Fibroblast of mammary gland (primary cell): Measurements from ENCODE around the gene C1orf21.

Experiments
- DNase-seq: peaks from one replicate; pipeline ENCODE4 v3.0.0-alpha.2; 2010; ENCODE audit warnings: low read depth
- H3K4me3 ChIP-seq: 2 replicates; pipeline ENCODE4 v1.5.1; 2011; ENCODE audit warnings: low read depth, mild to moderate bottlenecking, low read length, moderate library complexity; ENCODE audit not compliant: control insufficient read depth
- TF ChIP-seq, protein P1 (sequence below): conservative IDR thresholded peaks from 2 replicates; pipeline ENCODE4 v1.5.1; 2011; ENCODE audit warnings: low read depth, low read length, inconsistent platforms; ENCODE audit not compliant: control insufficient read depth, insufficient read depth

The C1orf21 gene

DNA sequence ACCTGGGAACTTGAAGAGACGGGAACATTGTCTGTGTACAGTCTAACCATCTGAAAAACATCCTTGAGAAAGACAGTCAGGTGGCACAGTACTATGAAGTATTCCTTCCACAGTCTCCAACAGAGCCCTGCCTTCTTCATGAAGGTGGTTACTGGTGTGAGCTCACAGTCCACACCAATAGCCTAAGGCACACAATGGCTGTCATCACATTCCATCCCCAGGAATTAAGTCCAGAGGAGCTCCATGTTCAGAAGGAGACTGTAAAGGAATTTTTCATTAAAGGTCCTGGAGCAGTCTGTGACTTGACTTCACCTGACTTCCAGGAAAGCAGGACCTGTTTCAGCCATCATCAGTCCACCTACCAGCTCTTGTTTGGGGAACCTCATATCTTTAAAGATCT, 180.2 kb downstream of the C1orf21 start:
- no peak for DNase-seq
- TF ChIP-seq, protein P1, sequence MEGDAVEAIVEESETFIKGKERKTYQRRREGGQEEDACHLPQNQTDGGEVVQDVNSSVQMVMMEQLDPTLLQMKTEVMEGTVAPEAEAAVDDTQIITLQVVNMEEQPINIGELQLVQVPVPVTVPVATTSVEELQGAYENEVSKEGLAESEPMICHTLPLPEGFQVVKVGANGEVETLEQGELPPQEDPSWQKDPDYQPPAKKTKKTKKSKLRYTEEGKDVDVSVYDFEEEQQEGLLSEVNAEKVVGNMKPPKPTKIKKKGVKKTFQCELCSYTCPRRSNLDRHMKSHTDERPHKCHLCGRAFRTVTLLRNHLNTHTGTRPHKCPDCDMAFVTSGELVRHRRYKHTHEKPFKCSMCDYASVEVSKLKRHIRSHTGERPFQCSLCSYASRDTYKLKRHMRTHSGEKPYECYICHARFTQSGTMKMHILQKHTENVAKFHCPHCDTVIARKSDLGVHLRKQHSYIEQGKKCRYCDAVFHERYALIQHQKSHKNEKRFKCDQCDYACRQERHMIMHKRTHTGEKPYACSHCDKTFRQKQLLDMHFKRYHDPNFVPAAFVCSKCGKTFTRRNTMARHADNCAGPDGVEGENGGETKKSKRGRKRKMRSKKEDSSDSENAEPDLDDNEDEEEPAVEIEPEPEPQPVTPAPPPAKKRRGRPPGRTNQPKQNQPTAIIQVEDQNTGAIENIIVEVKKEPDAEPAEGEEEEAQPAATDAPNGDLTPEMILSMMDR, result no peak
- no peak overlapping the region for H3K4me3 ChIP-seq

DNA sequence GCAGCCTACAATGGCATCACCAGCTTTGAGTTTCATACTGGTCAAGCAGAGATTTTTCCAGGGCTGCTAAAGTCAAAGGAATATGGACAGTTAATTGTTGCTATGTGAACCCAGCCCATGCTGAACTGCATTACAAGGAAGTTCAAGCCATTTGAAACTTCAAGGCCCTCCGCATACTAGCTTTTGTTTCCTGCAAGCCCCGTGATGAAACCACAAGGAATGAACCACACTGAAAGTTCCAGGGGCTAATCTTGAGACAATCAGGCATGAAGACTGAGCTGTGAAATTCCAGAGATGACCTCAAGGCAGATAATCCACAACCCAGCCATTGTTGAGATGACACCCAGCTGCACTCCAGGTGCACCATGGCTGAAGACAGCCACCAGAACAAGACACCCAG, 180.8 kb downstream of the C1orf21 start:
- TF ChIP-seq, protein P1, result no peak
- DNase-seq, result no peak
- no peak overlapping the region for H3K4me3 ChIP-seq

DNA sequence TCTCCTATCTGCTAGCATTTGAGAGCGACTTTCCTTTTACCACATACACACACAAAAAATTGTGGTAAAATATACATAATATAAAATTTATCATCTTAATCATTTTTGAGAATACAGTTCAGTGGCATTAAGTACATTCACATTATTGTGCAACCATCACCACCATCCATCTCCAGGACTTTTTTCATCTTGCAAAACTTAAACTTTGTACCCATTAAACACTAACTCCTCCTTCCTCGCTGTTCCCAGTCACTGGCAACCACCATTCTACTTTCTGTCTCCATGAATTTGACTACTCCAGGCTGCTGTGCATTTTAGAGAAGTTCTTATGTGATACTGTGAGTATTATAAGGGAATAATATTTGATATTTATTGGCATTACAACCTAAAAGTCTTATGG, 181.3 kb downstream of the C1orf21 start:
- H3K4me3 ChIP-seq, result no peak overlapping the region
- TF ChIP-seq, protein P1, result no peak
- DNase-seq, result no peak

DNA sequence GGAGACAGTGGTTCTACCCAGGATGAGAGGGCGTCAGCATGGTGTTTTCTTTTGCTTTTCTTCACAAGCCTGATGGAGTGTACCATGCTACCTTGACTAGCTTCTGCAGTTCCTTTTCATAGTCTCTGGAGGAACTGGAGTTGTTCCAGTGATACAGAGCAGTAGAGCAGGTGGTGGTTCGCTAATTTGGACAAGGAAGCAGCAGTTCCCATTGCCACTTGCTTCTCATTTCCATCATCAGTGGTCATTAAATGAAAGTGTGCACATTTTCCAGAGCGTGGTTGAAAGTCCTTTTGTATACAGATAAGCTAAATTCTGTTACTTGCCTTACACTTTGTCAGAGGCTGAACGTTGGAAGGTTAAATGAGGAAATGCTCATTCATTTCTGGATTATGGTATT, 182.3 kb downstream of the C1orf21 start:
- TF ChIP-seq, protein P1, result no peak
- DNase-seq, result no peak
- H3K4me3 ChIP-seq, result no peak overlapping the region

DNA sequence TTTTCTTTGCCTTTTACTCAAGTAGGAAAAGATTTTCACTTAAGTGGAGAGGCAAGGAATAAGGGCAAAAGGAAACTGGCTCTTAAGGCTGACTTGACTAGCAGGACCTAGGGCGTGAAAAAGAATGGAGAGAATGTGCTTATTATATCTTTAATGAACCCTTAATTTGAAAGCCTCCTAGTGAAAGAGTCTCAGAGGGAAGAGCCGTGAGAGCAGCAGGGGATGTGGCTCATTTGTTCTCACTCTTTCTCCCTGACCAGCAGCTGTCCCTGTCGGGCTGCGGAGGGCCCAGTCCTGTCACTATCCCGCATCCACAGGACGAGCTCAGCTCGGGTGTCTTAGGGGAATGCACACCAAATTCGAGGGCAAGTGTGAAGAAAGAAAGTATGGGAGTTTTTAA, 187.8 kb downstream of the C1orf21 start:
- TF ChIP-seq, protein P1, result no peak
- no peak overlapping the region for H3K4me3 ChIP-seq
- DNase-seq, result no peak

DNA sequence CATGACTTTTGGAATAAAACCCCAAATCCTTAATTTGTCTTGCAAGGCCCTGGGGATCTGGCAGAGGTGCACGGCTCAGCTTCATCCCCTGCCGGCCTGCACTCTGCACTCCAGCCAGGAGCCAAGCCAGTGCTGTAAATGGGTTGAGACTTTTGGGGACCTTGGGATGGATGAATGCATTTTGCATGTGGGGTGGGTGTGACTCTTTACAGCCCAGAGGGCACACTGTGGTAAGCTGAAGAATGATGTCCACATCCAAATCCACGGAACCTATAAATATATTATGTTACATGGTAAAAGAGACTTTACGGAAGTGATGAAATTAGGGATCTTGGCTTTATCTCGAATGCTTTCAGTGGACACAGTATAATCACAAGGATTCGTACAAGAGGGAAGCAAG, 190.0 kb downstream of the C1orf21 start:
- no peak for DNase-seq
- no peak overlapping the region for H3K4me3 ChIP-seq
- TF ChIP-seq, protein P1, result no peak

DNA sequence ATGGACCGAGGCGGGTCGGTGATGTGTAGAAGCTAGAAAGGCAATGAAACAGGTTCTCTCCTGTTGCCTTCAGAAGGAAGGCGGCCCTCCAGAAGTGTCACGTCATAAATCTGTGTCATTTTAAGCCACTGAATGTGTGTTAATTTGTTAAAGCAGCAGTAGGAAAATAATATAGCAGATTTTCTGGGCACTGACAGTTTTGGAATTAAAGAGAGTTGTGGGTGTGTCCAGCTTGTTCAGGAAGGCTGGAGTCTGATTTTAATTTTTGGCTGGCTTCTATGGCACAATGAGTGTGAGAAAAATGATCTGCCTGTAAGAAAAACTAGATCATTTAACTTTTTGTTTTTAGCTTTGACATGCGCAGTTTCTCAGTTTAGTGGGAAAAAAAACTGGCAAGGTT, 190.5 kb downstream of the C1orf21 start:
- no peak overlapping the region for H3K4me3 ChIP-seq
- DNase-seq, result no peak
- TF ChIP-seq, protein P1, result no peak
